HG02840 (cell line): ENCODE measurements around the gene PNLIP.

Source experiments
- ATAC-seq: cut with Tn5 transposase; IDR thresholded peaks from one replicate; pipeline ENCODE4 v1.9.1; 2021; ENCODE audit warnings: mild to moderate bottlenecking, moderate library complexity, moderate number of reproducible peaks; ENCODE audit not compliant: unreplicated experiment, low FRiP score

PNLIP gene

DNA sequence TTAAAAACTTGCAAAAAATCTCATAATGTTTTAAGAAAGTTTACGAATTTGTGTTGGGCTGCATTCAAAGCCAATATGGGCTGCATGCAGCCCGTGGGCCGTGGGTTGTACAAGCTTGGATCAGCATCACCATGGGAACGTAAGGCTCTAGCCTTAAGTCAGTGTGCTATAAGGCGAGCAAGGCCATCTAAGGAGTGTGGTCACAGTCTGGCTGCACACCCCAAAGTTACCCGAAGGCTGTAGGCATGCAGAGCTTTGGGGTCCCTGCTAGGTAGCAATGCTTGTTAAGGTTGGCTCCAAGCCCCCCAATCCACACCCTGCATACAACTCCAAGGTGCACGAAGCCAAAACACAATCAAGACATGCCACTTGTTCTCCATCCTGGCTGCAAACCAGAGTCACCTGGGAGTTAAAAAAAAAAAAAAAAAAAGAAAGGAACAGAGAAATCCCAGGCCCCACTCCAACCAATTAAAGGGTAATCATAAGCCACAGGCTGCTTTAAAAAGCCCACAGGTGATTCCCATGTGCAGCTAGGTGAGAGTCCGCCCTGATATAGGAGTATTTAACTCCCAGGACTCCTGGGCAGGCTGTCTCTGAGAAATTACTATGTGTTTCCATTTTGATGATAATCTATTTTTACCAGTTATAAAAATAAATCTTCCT, 66.5 kb downstream of the PNLIP start:
- ATAC-seq = no peak

DNA sequence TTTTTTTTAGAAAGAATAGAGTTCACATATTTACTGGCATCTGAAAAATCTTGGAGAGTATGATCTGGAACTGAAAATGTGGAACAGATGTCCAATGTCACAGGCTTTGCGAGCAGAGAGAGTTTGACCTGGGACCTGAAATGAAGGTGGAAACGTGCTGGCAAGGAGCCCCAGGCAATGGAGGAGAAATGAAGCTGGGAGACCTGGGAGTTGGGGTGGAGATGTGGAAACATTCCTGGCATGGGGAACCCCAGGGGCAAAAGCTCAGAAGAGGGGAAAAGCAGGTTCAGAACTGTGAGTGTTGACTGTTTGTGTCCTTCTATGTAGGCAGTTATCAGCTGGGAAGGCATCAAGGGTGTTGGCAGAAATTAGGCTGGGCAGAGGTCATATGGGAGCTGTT, 67.7 kb downstream of the PNLIP start:
- no peak for ATAC-seq

DNA sequence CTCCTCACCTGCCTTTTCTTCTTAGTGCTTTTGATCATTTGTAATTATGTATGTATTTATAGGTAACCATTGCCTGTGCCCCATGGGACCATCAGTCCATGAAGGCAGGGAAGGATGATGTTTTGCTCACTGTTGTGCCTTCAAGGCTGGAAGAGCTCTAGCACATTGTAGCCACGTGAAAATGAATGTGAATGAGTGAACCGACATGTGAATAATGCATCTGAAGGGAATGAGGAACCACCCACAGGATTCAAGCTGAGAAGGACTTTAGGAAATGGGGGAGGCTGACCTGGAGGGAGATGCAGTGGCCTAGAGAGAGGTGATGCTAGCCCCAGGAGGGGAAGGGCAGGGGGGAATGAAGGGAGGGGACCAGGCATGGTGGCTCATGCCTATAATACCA, 69.1 kb downstream of the PNLIP start:
- ATAC-seq = no peak

DNA sequence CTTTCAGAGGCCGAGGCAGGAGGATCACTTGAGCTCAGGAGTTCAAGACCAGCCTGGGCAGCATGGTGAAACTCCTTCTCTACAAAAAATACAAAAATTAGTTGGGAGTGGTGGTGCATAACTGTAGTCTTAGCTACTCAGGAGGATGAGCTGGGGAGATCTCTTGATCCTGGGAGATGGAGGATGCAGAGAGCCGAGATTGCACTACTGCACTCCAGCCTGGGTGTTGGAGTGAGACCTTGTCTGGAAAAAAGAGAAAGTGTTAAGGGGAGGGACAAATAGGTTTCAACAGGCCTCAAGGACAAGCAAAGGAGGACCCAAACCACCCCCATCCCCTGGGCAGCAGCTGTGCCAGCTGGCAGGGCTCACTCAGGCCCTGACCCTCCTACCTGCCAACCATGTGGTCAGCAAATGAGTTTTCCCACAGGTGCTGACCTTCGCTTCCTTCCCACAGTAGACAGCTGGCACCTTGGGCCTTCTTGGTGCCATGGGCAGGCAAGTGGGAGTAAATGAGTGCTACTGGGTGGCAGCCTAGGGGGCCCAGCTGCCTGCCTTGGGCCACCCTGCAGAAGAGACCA, 69.6 kb downstream of the PNLIP start:
- no peak for ATAC-seq
